Astrocyte (in vitro differentiated cells and primary cell): ENCODE measurements around the gene SV2C. TPM values are rescaled to one million over a fixed set of nuclear protein-coding genes. Genes with fewer than 3 reads are reported as not detected.

Experiments
- DNase-seq: peaks from one replicate; pipeline ENCODE4 v3.0.0-alpha.2; 2010; ENCODE audit warnings: low read depth
- FAIRE-seq: peaks from 2 replicates; lab custom pipeline; 2011; peaks lifted over from hg19 to GRCh38; lab: Jason Lieb, UNC
- H2AFZ ChIP-seq: 2 replicates; pipeline ENCODE4 v1.6.0; 2012; ENCODE audit warnings: low read depth, low read length, inconsistent platforms
- H3K27ac ChIP-seq: 2 replicates; pipeline ENCODE4 v1.5.1; 2011; ENCODE audit warnings: low read depth, low read length, inconsistent platforms
- H3K27me3 ChIP-seq: 2 replicates; pipeline ENCODE4 v1.6.0; 2011; ENCODE audit warnings: low read length, inconsistent platforms; ENCODE audit not compliant: insufficient read depth
- H3K36me3 ChIP-seq: 2 replicates; pipeline ENCODE4 v1.5.1; 2011; ENCODE audit warnings: low read length, inconsistent platforms; ENCODE audit not compliant: insufficient read depth
- H3K4me1 ChIP-seq: 2 replicates; pipeline ENCODE4 v1.5.1; 2011; ENCODE audit warnings: low read length, inconsistent platforms; ENCODE audit not compliant: insufficient read depth
- H3K4me2 ChIP-seq: 2 replicates; pipeline ENCODE4 v1.6.0; 2012; ENCODE audit warnings: low read length, inconsistent platforms
- H3K4me3 ChIP-seq: 2 replicates; pipeline ENCODE4 v1.5.1; 2011; ENCODE audit warnings: low read depth, mild to moderate bottlenecking, low read length, inconsistent platforms; ENCODE audit not compliant: insufficient read depth
- H3K79me2 ChIP-seq: 2 replicates; pipeline ENCODE4 v1.6.0; 2012; ENCODE audit warnings: mild to moderate bottlenecking, low read length, inconsistent platforms; ENCODE audit not compliant: insufficient read depth
- H3K9ac ChIP-seq: 2 replicates; pipeline ENCODE4 v1.6.0; 2012; ENCODE audit warnings: mild to moderate bottlenecking, low read length, inconsistent platforms
- H3K9me3 ChIP-seq: 2 replicates; pipeline ENCODE4 v1.5.1; 2012; ENCODE audit warnings: low read depth, mild to moderate bottlenecking, low read length, inconsistent platforms; ENCODE audit not compliant: insufficient read depth
- H4K20me1 ChIP-seq: 2 replicates; pipeline ENCODE4 v1.6.0; 2012; ENCODE audit warnings: low read length, inconsistent platforms; ENCODE audit not compliant: insufficient read depth
- H3K27ac Mint-ChIP-seq: one replicate; pipeline ENCODE4 v1.8.0; 2021; ENCODE audit warnings: mild to moderate bottlenecking, mixed read lengths; ENCODE audit not compliant: unreplicated experiment
- H3K27me3 Mint-ChIP-seq: one replicate; pipeline ENCODE4 v1.8.0; 2021; ENCODE audit warnings: low read depth, mixed read lengths; ENCODE audit not compliant: unreplicated experiment
- H3K36me3 Mint-ChIP-seq: one replicate; pipeline ENCODE4 v1.8.0; 2021; ENCODE audit warnings: low read depth, mixed read lengths; ENCODE audit not compliant: unreplicated experiment
- H3K4me1 Mint-ChIP-seq: one replicate; pipeline ENCODE4 v1.8.0; 2021; ENCODE audit warnings: low read depth, mixed read lengths; ENCODE audit not compliant: unreplicated experiment
- H3K4me3 Mint-ChIP-seq: one replicate; pipeline ENCODE4 v1.8.0; 2021; ENCODE audit warnings: mild to moderate bottlenecking, moderate library complexity, mixed read lengths; ENCODE audit not compliant: unreplicated experiment
- H3K9me3 Mint-ChIP-seq: one replicate; pipeline ENCODE4 v1.8.0; 2021; ENCODE audit warnings: mild to moderate bottlenecking, mixed read lengths; ENCODE audit not compliant: unreplicated experiment
- EZH2 ChIP-seq: IDR thresholded peaks from 2 replicates; pipeline ENCODE4 v1.6.1; 2012; ENCODE audit warnings: mild to moderate bottlenecking, low read length, inconsistent platforms; ENCODE audit not compliant: insufficient read depth
- total RNA-seq: library from RNA; stranded (reverse); gene quantifications from 2 replicates; pipeline ENCODE4 v1.2.1, GENCODE V29; 2021
- TF ChIP-seq, protein P1 (sequence below): IDR thresholded peaks from 2 replicates; pipeline ENCODE4 v1.5.1; 2011; ENCODE audit warnings: low read depth, mild to moderate bottlenecking, inconsistent platforms, low read length, moderate library complexity; ENCODE audit not compliant: insufficient read depth

SV2C gene
- total RNA-seq, 1 donor from 2014 or later, result 0.05 TPM

GRCh38 chr5:76040806-76041205 lies 42.4 kb upstream of the SV2C start:
- no peak for TF ChIP-seq EZH2
- TF ChIP-seq, protein P1, sequence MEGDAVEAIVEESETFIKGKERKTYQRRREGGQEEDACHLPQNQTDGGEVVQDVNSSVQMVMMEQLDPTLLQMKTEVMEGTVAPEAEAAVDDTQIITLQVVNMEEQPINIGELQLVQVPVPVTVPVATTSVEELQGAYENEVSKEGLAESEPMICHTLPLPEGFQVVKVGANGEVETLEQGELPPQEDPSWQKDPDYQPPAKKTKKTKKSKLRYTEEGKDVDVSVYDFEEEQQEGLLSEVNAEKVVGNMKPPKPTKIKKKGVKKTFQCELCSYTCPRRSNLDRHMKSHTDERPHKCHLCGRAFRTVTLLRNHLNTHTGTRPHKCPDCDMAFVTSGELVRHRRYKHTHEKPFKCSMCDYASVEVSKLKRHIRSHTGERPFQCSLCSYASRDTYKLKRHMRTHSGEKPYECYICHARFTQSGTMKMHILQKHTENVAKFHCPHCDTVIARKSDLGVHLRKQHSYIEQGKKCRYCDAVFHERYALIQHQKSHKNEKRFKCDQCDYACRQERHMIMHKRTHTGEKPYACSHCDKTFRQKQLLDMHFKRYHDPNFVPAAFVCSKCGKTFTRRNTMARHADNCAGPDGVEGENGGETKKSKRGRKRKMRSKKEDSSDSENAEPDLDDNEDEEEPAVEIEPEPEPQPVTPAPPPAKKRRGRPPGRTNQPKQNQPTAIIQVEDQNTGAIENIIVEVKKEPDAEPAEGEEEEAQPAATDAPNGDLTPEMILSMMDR, result no peak
- Mint-ChIP-seq H3K27ac (no peak overlapping the region), H3K9me3 (no peaks in the 10 kb centered on the region), H3K4me3 (no peak overlapping the region), H3K27me3 (peaks cover 7% of the 10 kb centered on the region), H3K36me3 (no peaks in the 10 kb centered on the region), H3K4me1 (no peaks in the 10 kb centered on the region)
- Histone ChIP-seq H3K36me3 (no peaks in the 10 kb centered on the region), H4K20me1 (no peaks in the 10 kb centered on the region), H2AFZ (no peak overlapping the region), H3K27me3 (no peaks in the 10 kb centered on the region), H3K27ac (no peak overlapping the region), H3K79me2 (no peaks in the 10 kb centered on the region), H3K4me2 (no peak overlapping the region), H3K9ac (no peak overlapping the region), H3K4me3 (no peak overlapping the region), H3K9me3 (no peaks in the 10 kb centered on the region), H3K4me1 (no peaks in the 10 kb centered on the region)
- DNase-seq (no peak), FAIRE-seq (no peak)

GRCh38 chr5:76041863-76042262 lies 41.3 kb upstream of the SV2C start:
- Histone ChIP-seq H3K9ac (no peak overlapping the region), H3K4me3 (no peak overlapping the region), H3K36me3 (no peaks in the 10 kb centered on the region), H3K27me3 (no peaks in the 10 kb centered on the region), H2AFZ (no peak overlapping the region), H3K4me1 (no peaks in the 10 kb centered on the region), H4K20me1 (no peaks in the 10 kb centered on the region), H3K27ac (no peak overlapping the region), H3K9me3 (no peaks in the 10 kb centered on the region), H3K79me2 (no peaks in the 10 kb centered on the region), H3K4me2 (no peak overlapping the region)
- no peak for FAIRE-seq
- Mint-ChIP-seq H3K4me3 (no peak overlapping the region), H3K4me1 (peaks cover 2% of the 10 kb centered on the region), H3K36me3 (no peaks in the 10 kb centered on the region), H3K9me3 (no peaks in the 10 kb centered on the region), H3K27me3 (peaks cover 7% of the 10 kb centered on the region), H3K27ac (no peak overlapping the region)
- TF ChIP-seq EZH2, result no peak
- TF ChIP-seq, protein P1, result no peak
- no peak for DNase-seq

- no peaks in the 10 kb centered on the region for H3K4me1 ChIP-seq
- DNase-seq (no peak), FAIRE-seq (no peak)
- H3K36me3 ChIP-seq, result no peaks in the 10 kb centered on the region
- no peaks in the 10 kb centered on the region for H3K27me3 ChIP-seq
- no peaks in the 10 kb centered on the region for H3K79me2 ChIP-seq
- H2AFZ ChIP-seq, result no peak overlapping the region
- no peaks in the 10 kb centered on the region for H3K9me3 ChIP-seq
- Mint-ChIP-seq H3K9me3 (no peaks in the 10 kb centered on the region), H3K4me1 (peaks cover 8% of the 10 kb centered on the region), H3K36me3 (no peaks in the 10 kb centered on the region), H3K27me3 (peaks cover 4% of the 10 kb centered on the region), H3K4me3 (no peak overlapping the region), H3K27ac (no peak overlapping the region)
- no peak overlapping the region for H3K4me3 ChIP-seq
- no peak overlapping the region for H3K27ac ChIP-seq
- no peak overlapping the region for H3K9ac ChIP-seq
- no peak overlapping the region for H3K4me2 ChIP-seq
- no peaks in the 10 kb centered on the region for H4K20me1 ChIP-seq
- no peak for TF ChIP-seq EZH2
- TF ChIP-seq, protein P1, result no peak
These were observed 36.4 kb upstream of the SV2C start for GRCh38 chr5:76046741-76047140.
